ENCODE measurements around the gene CXCL14.
A peak's percentile ranks its signal among the peaks of the same experiment; 100 is the strongest.

The CXCL14 gene

DNA sequence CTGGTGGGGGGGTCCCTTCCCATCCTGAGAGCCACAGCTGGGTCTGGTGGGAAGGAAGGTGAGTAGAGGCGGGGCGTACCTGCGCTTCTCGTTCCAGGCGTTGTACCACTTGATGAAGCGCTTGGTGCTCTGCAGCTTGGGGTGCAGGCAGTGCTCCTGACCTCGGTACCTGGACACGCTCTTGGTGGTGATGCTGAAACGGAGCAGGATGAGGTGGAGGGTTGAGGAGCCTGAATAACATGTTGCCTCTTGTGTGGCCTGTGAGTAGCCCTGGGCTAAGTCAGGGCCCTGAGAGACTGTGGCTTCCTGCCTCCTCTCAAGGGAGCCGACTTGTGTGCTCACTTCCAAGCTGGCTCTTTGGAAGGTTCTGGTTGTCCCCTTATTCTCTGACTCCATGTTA, 4.3 kb downstream of the CXCL14 start:
- H3K27me3 ChIP-seq (replicated peaks; ENCODE audit: control insufficient read depth, insufficient read depth, low read length), result peaks cover 3% of the 10 kb centered on the region
- TF ChIP-seq, protein P1, sequence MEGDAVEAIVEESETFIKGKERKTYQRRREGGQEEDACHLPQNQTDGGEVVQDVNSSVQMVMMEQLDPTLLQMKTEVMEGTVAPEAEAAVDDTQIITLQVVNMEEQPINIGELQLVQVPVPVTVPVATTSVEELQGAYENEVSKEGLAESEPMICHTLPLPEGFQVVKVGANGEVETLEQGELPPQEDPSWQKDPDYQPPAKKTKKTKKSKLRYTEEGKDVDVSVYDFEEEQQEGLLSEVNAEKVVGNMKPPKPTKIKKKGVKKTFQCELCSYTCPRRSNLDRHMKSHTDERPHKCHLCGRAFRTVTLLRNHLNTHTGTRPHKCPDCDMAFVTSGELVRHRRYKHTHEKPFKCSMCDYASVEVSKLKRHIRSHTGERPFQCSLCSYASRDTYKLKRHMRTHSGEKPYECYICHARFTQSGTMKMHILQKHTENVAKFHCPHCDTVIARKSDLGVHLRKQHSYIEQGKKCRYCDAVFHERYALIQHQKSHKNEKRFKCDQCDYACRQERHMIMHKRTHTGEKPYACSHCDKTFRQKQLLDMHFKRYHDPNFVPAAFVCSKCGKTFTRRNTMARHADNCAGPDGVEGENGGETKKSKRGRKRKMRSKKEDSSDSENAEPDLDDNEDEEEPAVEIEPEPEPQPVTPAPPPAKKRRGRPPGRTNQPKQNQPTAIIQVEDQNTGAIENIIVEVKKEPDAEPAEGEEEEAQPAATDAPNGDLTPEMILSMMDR (IDR thresholded peaks at IDR 0.05; ENCODE audit: insufficient read depth, low read length, poor library complexity, severe bottlenecking), result no peak
- no peak for DNase-seq (ENCODE audit: extremely low read depth, insufficient read length)
- no peak overlapping the region for H3K4me3 ChIP-seq (replicated peaks; ENCODE audit: low read depth, low read length)
- no peaks in the 10 kb centered on the region for H3K36me3 ChIP-seq (ENCODE audit: control insufficient read depth, insufficient read depth, low read length)

GRCh38 chr5:135571902-135572301, 6.9 kb downstream of the CXCL14 start:
- H3K4me3 ChIP-seq (replicated peaks; ENCODE audit: low read depth, low read length), result no peak overlapping the region
- DNase-seq (ENCODE audit: extremely low read depth, insufficient read length), result no peak
- peaks cover 3% of the 10 kb centered on the region for H3K27me3 ChIP-seq (replicated peaks; ENCODE audit: control insufficient read depth, insufficient read depth, low read length)
- no peaks in the 10 kb centered on the region for H3K36me3 ChIP-seq (ENCODE audit: control insufficient read depth, insufficient read depth, low read length)
- TF ChIP-seq, protein P1 (IDR thresholded peaks at IDR 0.05; ENCODE audit: insufficient read depth, low read length, poor library complexity, severe bottlenecking), result no peak

GRCh38 chr5:135571066-135571609, 7.7 kb downstream of the CXCL14 start:
- H3K36me3 ChIP-seq (ENCODE audit: control insufficient read depth, insufficient read depth, low read length), result no peaks in the 10 kb centered on the region
- DNase-seq (ENCODE audit: extremely low read depth, insufficient read length), result no peak
- no peak overlapping the region for H3K4me3 ChIP-seq (replicated peaks; ENCODE audit: low read depth, low read length)
- TF ChIP-seq, protein P1 (IDR thresholded peaks at IDR 0.05; ENCODE audit: insufficient read depth, low read length, poor library complexity, severe bottlenecking), result no peak
- peaks cover 2% of the 10 kb centered on the region for H3K27me3 ChIP-seq (replicated peaks; ENCODE audit: control insufficient read depth, insufficient read depth, low read length)

DNA sequence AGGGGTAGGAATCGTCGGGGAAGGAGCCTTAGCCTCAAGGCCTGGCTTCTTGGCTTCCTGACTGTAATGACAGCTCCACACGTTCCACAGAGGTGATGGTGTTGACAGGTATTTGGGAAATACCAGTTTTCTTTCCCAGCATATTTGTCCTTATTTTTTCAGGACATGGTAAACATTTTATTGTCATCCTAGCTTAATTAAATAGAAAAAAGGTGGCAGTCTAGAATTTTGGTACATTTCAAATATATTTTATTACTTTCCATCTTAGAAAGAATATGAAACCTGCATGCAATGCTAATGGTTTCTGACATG, 8.4 kb downstream of the CXCL14 start:
- TF ChIP-seq, protein P1 (IDR thresholded peaks at IDR 0.05; ENCODE audit: insufficient read depth, low read length, poor library complexity, severe bottlenecking), result no peak
- peaks cover 1% of the 10 kb centered on the region for H3K27me3 ChIP-seq (replicated peaks; ENCODE audit: control insufficient read depth, insufficient read depth, low read length)

DNA sequence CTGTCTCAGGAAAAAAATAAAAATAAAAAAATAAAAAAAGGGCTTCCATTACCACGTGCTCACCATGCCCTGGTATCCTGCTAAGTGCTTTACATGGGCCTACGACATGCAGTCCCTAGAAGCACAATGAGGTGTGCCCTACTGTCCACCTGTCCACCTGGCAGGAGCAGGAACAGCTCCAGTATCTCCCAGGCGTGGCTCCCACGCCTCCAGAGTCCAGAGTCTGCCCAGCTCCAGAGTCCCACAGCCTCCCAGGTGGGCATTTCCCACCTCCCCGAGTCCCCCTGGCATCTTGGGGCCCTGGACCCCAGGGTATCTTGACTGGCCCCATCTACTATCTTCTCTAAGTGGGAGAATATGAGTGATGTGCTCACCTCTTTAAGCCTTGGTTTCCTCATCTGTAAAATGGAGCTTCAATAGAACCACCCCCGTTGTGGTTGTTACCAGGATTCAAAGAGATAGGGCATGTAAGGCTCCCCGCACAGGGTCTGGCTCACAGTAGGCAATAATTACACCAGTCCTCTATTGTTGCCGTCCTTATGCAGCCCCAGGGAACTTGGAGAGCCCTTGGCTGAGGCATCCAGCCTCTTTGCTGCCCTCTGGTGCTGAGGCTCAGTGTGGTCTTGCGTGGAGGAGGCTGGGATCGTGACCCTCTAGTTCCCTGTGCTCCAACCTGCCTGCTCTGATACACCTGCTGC, 8.9 kb downstream of the CXCL14 start:
- no peak overlapping the region for H3K4me3 ChIP-seq (replicated peaks; ENCODE audit: low read depth, low read length)
- H3K27me3 ChIP-seq (replicated peaks; ENCODE audit: control insufficient read depth, insufficient read depth, low read length), result peaks cover under 1% of the 10 kb centered on the region
- TF ChIP-seq, protein P1 (IDR thresholded peaks at IDR 0.05; ENCODE audit: insufficient read depth, low read length, poor library complexity, severe bottlenecking), result peak; percentile 64
- no peak for DNase-seq (ENCODE audit: extremely low read depth, insufficient read length)
- H3K36me3 ChIP-seq (ENCODE audit: control insufficient read depth, insufficient read depth, low read length), result no peaks in the 10 kb centered on the region

More for the DNA sequence above, 8.4 kb downstream of the CXCL14 start:
- no peak overlapping the region for H3K4me3 ChIP-seq (replicated peaks; ENCODE audit: low read depth, low read length)
- no peak for DNase-seq (ENCODE audit: extremely low read depth, insufficient read length)
- H3K36me3 ChIP-seq (ENCODE audit: control insufficient read depth, insufficient read depth, low read length), result no peaks in the 10 kb centered on the region
